Measurements from ENCODE around the gene PPP2R1B. TPM values are rescaled to one million over a fixed set of nuclear protein-coding genes. Genes with fewer than 3 reads are reported as not detected.

PPP2R1B gene
- total RNA-seq, 1 experiment from 2014 or later, result 27.3 TPM

- BruUV-seq (replicated peaks), result no TSS peak
- Mint-ChIP-seq H3K9me3 (ENCODE audit: unreplicated experiment) (no peaks in the 10 kb centered on the region), H3K36me3 (ENCODE audit: insufficient read depth, unreplicated experiment) (peaks cover 11% of the 10 kb centered on the region), H3K4me1 (ENCODE audit: insufficient read depth, unreplicated experiment) (peaks cover 15% of the 10 kb centered on the region), H3K27me3 (ENCODE audit: insufficient read depth, unreplicated experiment) (no peaks in the 10 kb centered on the region), H3K4me3 (ENCODE audit: unreplicated experiment) (no peak overlapping the region), H3K27ac (ENCODE audit: low read depth, unreplicated experiment) (peak overlapping the region; percentile 99)
- POLR2A ChIA-PET, result interaction anchor here (0.8 to 1.9 kb wide), 3 partner anchors 13 to 34 kb away, joined by 3 to 7 read pairs (median 4); no protein-coding TSS in a partner anchor
- CTCF ChIA-PET, result interaction anchor here (2.8 kb wide), 1 partner anchor 145 kb away, joined by 8 read pairs; no protein-coding TSS in a partner anchor
- intact Hi-C loops (cut with micrococcal nuclease), result no loop called here
- TF ChIP-seq CTCF (IDR thresholded peaks at IDR 0.05; ENCODE audit: unreplicated experiment), result no peak
- peak; percentile 30 for DNase-seq (ENCODE audit: unreplicated experiment)
These were observed 35.2 kb downstream of the PPP2R1B start for GRCh38 chr11:111730871-111731591.

- peak overlapping the region; percentile 11 for H3K27ac Mint-ChIP-seq (ENCODE audit: low read depth, unreplicated experiment)
- POLR2A ChIA-PET, result interaction anchor here (0.6 to 1.9 kb wide), 4 partner anchors 9 to 49 kb away, joined by 3 to 7 read pairs (median 4); no protein-coding TSS in a partner anchor
- intact Hi-C loops (cut with micrococcal nuclease), result no loop called here
These were observed 36.3 kb downstream of the PPP2R1B start for GRCh38 chr11:111729831-111730311.

DNA sequence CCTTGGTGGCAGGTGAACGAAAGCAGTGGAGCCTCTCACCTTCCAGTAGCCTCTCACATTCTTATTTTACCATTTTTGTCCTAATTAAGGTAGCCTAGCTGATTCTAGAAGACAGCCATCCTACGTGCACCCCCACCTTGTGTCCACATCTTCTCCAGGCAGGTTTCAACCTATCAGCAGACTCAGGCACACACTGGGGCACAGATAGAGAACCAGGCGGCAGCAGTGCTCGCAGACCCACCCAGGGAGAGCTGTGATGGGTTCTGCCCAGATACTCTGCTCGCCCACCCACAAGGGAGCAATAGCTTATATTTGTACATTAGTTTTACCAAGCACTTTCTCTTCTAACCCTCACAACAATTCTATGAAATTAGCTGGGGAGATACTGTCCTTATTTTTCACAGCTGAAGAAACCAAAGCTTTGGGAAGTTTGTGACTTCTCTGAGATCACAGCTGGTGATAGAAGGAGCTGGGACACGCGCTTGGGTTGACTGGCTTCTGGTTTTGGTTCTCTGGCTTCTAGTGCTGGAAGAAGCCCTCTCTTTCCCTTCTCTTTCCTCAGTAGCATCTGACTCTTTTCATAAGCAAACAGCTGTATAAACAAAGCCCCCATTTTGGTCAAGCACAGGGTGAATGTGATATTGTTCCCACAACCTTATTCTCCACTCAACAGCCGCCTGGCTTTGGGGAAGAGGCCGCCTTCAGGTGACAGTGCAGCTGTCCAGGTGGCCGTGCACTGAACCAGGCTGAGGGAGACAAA lies 36.9 kb downstream of the PPP2R1B start:
- TF ChIP-seq CTCF (IDR thresholded peaks at IDR 0.05; ENCODE audit: unreplicated experiment), result no peak
- H3K4me1 Mint-ChIP-seq (ENCODE audit: insufficient read depth, unreplicated experiment), result no peaks in the 10 kb centered on the region
- no peak for DNase-seq (ENCODE audit: unreplicated experiment)
- peaks cover 18% of the 10 kb centered on the region for H3K36me3 Mint-ChIP-seq (ENCODE audit: insufficient read depth, unreplicated experiment)
- H3K4me3 Mint-ChIP-seq (ENCODE audit: unreplicated experiment), result no peak overlapping the region
- POLR2A ChIA-PET, result interaction anchor here (0.6 to 1.5 kb wide), 3 partner anchors 8 to 50 kb away, joined by 3 to 4 read pairs (median 3); no protein-coding TSS in a partner anchor
- no TSS peak for BruUV-seq (replicated peaks)
- CTCF ChIA-PET, result interaction anchor here (0.5 to 0.9 kb wide), 3 partner anchors 47 to 120 kb away, joined by 3 to 4 read pairs (median 3); no protein-coding TSS in a partner anchor
- no peaks in the 10 kb centered on the region for H3K27me3 Mint-ChIP-seq (ENCODE audit: insufficient read depth, unreplicated experiment)
- H3K9me3 Mint-ChIP-seq (ENCODE audit: unreplicated experiment), result no peaks in the 10 kb centered on the region
- H3K27ac Mint-ChIP-seq (ENCODE audit: low read depth, unreplicated experiment), result peak overlapping the region; percentile 11
- intact Hi-C loops (cut with micrococcal nuclease), result no loop called here

More at GRCh38 chr11:111729831-111730311, 36.3 kb downstream of the PPP2R1B start:
- DNase-seq (ENCODE audit: unreplicated experiment), result no peak
- peaks cover 3% of the 10 kb centered on the region for H3K4me1 Mint-ChIP-seq (ENCODE audit: insufficient read depth, unreplicated experiment)
- no peaks in the 10 kb centered on the region for H3K27me3 Mint-ChIP-seq (ENCODE audit: insufficient read depth, unreplicated experiment)
- peaks cover 12% of the 10 kb centered on the region for H3K36me3 Mint-ChIP-seq (ENCODE audit: insufficient read depth, unreplicated experiment)
- BruUV-seq (replicated peaks), result no TSS peak
- no peak for TF ChIP-seq CTCF (IDR thresholded peaks at IDR 0.05; ENCODE audit: unreplicated experiment)
- H3K4me3 Mint-ChIP-seq (ENCODE audit: unreplicated experiment), result no peak overlapping the region
- H3K9me3 Mint-ChIP-seq (ENCODE audit: unreplicated experiment), result no peaks in the 10 kb centered on the region
- CTCF ChIA-PET, result interaction anchor here (0.6 to 0.9 kb wide), 2 partner anchors 47 to 65 kb away, joined by 3 to 4 read pairs; no protein-coding TSS in a partner anchor

DNA sequence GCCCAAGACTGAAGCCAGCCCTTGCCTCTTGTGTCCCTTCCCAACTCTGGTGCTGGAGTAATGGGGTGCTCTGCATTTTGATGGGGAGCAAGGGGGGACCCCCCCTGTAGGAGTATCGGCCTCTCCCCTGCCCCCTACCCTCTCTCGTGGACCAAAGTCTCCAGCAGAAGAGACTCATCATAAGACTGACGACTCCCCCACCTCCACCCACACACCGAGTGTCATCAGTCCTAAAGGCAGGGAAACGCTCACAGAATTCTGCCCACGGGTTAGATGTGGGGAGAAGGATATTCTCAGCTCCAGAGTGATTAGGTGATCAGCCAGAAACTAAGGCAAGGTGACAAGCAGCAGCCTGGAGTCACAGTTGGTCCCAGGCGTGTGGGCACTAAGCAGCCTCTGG lies 38.8 kb downstream of the PPP2R1B start:
- H3K4me3 Mint-ChIP-seq (ENCODE audit: unreplicated experiment), result no peak overlapping the region
- ChIA-PET POLR2A (interaction anchor here (0.7 to 1.0 kb wide), 2 partner anchors 15 to 1792 kb away, joined by 3 read pairs; no protein-coding TSS in a partner anchor), CTCF (no interaction called here)
- peak overlapping the region; percentile 37 for H3K27ac Mint-ChIP-seq (ENCODE audit: low read depth, unreplicated experiment)
- H3K4me1 Mint-ChIP-seq (ENCODE audit: insufficient read depth, unreplicated experiment), result no peaks in the 10 kb centered on the region
- H3K27me3 Mint-ChIP-seq (ENCODE audit: insufficient read depth, unreplicated experiment), result no peaks in the 10 kb centered on the region
- no peak for DNase-seq (ENCODE audit: unreplicated experiment)
- intact Hi-C loops (cut with micrococcal nuclease), result no loop called here
- H3K9me3 Mint-ChIP-seq (ENCODE audit: unreplicated experiment), result no peaks in the 10 kb centered on the region
- BruUV-seq (replicated peaks), result no TSS peak
- no peak for TF ChIP-seq CTCF (IDR thresholded peaks at IDR 0.05; ENCODE audit: unreplicated experiment)
- H3K36me3 Mint-ChIP-seq (ENCODE audit: insufficient read depth, unreplicated experiment), result peaks cover 35% of the 10 kb centered on the region

All from MCF 10A (cell line).